GM19351 (cell line): ENCODE data around the gene DHRS11.

Source experiments
- ATAC-seq: cut with Tn5 transposase; IDR thresholded peaks from one replicate; pipeline ENCODE4 v1.9.1; 2021; ENCODE audit warnings: mild to moderate bottlenecking, moderate library complexity; ENCODE audit not compliant: unreplicated experiment

The DHRS11 gene

DNA sequence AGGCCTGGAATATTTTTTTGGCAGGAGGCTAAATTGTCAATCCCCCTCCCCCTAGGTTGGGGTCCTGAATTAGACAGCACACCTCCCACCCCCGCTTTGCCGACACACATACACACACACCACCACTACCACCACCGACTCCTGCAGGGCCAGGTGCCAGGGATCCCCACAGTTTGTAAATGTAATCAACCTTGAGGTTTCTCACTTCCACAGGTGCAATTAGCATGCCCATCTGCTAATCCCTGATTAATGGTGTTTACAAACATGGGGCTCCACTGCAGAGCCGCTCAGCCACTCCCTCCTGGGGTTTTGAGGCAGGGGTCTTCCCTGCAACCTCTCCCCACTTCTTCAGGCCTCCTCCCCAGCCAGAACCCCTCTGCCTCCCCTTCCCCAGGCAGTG, 21.5 kb downstream of the DHRS11 start:
- no peak for ATAC-seq

DNA sequence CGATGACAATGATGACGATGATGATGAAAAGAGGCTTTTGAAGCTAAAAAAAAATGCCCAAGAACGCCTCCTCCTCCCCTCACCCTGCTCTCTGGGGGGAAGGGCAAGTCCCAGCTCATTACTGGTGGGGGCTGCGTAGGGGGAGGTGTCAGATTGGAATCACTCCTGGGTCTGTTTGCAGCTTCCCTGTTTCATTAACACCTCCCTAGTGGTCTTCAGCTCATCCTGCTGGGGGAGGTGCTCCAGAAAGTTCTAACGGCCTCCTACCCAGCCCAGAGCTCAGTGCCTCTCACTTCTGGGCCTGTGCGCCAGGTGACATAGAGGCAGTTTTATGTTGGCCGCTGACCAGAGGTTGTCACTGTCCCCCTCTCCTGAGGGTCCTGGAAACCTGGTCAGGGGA, 22.4 kb downstream of the DHRS11 start:
- ATAC-seq, result no peak

GRCh38 chr17:36614933-36615332, 23.3 kb downstream of the DHRS11 start:
- ATAC-seq, result no peak

- ATAC-seq, result no peak
Measured at GRCh38 chr17:36616061-36617029, 24.7 kb downstream of the DHRS11 start.

- no peak for ATAC-seq
Measured at GRCh38 chr17:36617773-36618172, 26.1 kb downstream of the DHRS11 start.

- ATAC-seq, result no peak
Measured at GRCh38 chr17:36623281-36623680, 31.6 kb downstream of the DHRS11 start.

DNA sequence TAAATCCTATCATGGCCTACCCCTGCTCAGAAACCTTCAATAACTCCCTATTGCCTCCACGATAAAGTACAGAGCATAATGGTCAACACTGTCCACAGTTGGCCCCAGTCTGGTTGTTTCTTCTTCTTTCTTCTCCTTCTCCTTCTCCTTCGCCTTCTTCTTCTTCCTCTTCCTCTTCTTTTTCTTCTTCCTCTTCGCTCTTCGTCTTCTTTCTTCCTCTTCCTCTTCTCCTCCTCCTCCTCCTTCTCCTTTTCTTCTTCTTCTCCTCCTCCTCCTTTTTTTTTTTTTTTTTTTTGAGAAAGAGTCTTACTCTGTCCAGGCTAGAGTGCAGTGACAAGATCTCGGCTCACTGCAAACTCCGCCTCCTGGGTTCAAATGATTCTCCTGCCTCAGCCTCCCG, 33.5 kb downstream of the DHRS11 start:
- ATAC-seq, result no peak

GRCh38 chr17:36627101-36627500, 35.4 kb downstream of the DHRS11 start:
- no peak for ATAC-seq

GRCh38 chr17:36628576-36628975, 36.9 kb downstream of the DHRS11 start:
- no peak for ATAC-seq

- no peak for ATAC-seq
Measured at GRCh38 chr17:36629252-36629847, 37.7 kb downstream of the DHRS11 start.

DNA sequence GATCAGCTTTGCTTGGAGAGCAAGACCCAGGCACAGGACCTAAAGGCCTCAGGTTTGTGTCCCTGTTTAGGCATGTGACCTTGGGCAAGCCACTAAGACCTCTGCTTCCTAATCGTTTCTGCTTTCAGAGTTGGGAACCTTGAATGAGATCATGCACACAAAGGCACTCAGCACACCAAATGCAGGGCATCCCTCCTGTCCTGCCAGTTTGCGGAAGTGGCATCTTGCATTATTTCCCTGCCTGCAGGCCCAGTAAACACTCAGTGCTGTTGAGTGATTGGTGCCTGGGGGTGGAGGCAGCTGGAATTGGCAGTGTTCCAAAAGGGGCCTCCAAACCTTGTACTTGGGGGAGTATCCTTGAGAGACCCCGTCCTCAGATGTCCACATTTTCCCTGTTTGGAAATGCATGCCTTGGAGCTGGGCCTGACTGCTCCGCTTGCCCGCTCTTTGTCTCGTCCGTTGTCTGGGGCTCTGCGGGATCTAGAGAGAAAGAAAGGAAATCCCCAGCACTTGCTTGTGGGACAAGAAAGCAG, 38.4 kb downstream of the DHRS11 start:
- ATAC-seq, result no peak

GRCh38 chr17:36631022-36631421, 39.3 kb downstream of the DHRS11 start:
- ATAC-seq, result no peak

- no peak for ATAC-seq
Measured at GRCh38 chr17:36632916-36633771, 41.5 kb downstream of the DHRS11 start.

GRCh38 chr17:36640346-36640745, 48.7 kb downstream of the DHRS11 start:
- ATAC-seq, result no peak

DNA sequence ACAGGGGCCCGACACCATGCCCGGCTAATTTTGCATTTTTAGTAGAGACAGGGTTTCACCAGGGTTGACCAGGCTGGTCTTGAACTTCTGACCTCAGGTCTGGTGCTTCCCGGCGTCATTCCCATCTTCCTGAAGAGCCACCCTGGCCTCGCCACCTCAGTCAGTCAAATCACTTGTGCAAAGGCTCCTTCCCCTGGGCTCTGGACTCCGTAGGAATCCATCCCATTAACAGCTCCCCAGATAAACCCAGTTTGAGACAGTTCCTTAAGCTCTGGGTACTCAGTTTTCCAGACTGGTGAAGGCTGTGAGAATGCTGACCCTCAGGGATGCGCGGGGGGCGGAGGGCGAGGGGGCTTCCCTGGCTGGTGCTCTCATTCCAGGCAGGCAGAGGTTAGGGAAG, 49.2 kb downstream of the DHRS11 start:
- no peak for ATAC-seq

GRCh38 chr17:36641331-36641876, 49.7 kb downstream of the DHRS11 start:
- no peak for ATAC-seq

GRCh38 chr17:36641877-36642845, 50.5 kb downstream of the DHRS11 start:
- no peak for ATAC-seq

GRCh38 chr17:36643086-36643685, 51.5 kb downstream of the DHRS11 start:
- no peak for ATAC-seq

- ATAC-seq, result no peak
Measured at GRCh38 chr17:36645422-36645821, 53.7 kb downstream of the DHRS11 start.
